Type B pancreatic cell (in vitro differentiated cells): ENCODE data around the gene PHKA2. TPM values are rescaled to one million over a fixed set of nuclear protein-coding genes. Genes with fewer than 3 reads are reported as not detected.
"Not testable (repeated sequence)": the region's sequence is repeated elsewhere in the genome, so short reads cannot be mapped to it uniquely, and the experiment has no call there.

ENCODE experiments used
- DNase-seq: peaks from one replicate; pipeline ENCODE4 v3.0.0; 2021; ENCODE audit warnings: mixed read lengths; ENCODE audit not compliant: unreplicated experiment; ENCODE audit errors: extremely low spot score
- H3K27ac Mint-ChIP-seq: 2 replicates; pipeline ENCODE4 v1.8.0; 2021; ENCODE audit warnings: mild to moderate bottlenecking, mixed read lengths
- H3K27me3 Mint-ChIP-seq: 2 replicates; pipeline ENCODE4 v1.8.0; 2021; ENCODE audit warnings: mixed read lengths
- H3K36me3 Mint-ChIP-seq: 2 replicates; pipeline ENCODE4 v1.8.0; 2021; ENCODE audit warnings: mixed read lengths
- H3K4me1 Mint-ChIP-seq: one replicate; pipeline ENCODE4 v1.8.0; 2021; ENCODE audit warnings: mixed read lengths; ENCODE audit not compliant: unreplicated experiment
- H3K4me3 Mint-ChIP-seq: 2 replicates; pipeline ENCODE4 v1.8.0; 2021; ENCODE audit warnings: mild to moderate bottlenecking, mixed read lengths
- H3K9me3 Mint-ChIP-seq: 2 replicates; pipeline ENCODE4 v1.8.0; 2021; ENCODE audit warnings: mixed read lengths
- CTCF ChIP-seq: fragments of 200-600 bp; sonication (generic); conservative IDR thresholded peaks from 2 replicates; pipeline ENCODE4 v1.5.0; 2021; ENCODE audit warnings: antibody characterized with exemption, mild to moderate bottlenecking
- total RNA-seq: library from RNA; stranded (reverse); gene quantifications from 2 replicates; pipeline ENCODE4 v1.2.1, GENCODE V29; 2021; ENCODE audit warnings: low replicate concordance

PHKA2 gene
- total RNA-seq, 1 donor from 2014 or later, result 55.7 TPM

- Mint-ChIP-seq H3K4me1 (peaks cover 7% of the 10 kb centered on the region), H3K4me3 (no peak overlapping the region), H3K36me3 (peaks cover 3% of the 10 kb centered on the region), H3K27me3 (no peaks in the 10 kb centered on the region), H3K9me3 (peaks cover 3% of the 10 kb centered on the region), H3K27ac (no peak overlapping the region)
- no peak for TF ChIP-seq CTCF
- no peak for DNase-seq
Measured at GRCh38 chrX:18864390-18864920, 119.5 kb downstream of the PHKA2 start.

- peaks cover 9% of the 10 kb centered on the region for H3K9me3 Mint-ChIP-seq
- peaks cover 7% of the 10 kb centered on the region for H3K4me1 Mint-ChIP-seq
Measured at GRCh38 chrX:18861511-18861910, 122.4 kb downstream of the PHKA2 start.

GRCh38 chrX:18856645-18856997 lies 127.3 kb downstream of the PHKA2 start:
- peaks cover 16% of the 10 kb centered on the region for H3K9me3 Mint-ChIP-seq
- H3K27me3 Mint-ChIP-seq, result no peaks in the 10 kb centered on the region
- TF ChIP-seq CTCF, result no peak
- H3K27ac Mint-ChIP-seq, result no peak overlapping the region
- no peaks in the 10 kb centered on the region for H3K36me3 Mint-ChIP-seq
- H3K4me1 Mint-ChIP-seq, result peaks cover 4% of the 10 kb centered on the region
- no peak overlapping the region for H3K4me3 Mint-ChIP-seq
- DNase-seq, result no peak

More at GRCh38 chrX:18861511-18861910, 122.4 kb downstream of the PHKA2 start:
- no peak overlapping the region for H3K27ac Mint-ChIP-seq
- no peak for DNase-seq
- no peak overlapping the region for H3K4me3 Mint-ChIP-seq
- no peak for TF ChIP-seq CTCF
- H3K36me3 Mint-ChIP-seq, result peaks cover 3% of the 10 kb centered on the region
- H3K27me3 Mint-ChIP-seq, result no peaks in the 10 kb centered on the region

- H3K4me3 Mint-ChIP-seq, result no peak overlapping the region
- H3K9me3 Mint-ChIP-seq, result peaks cover 18% of the 10 kb centered on the region
- no peaks in the 10 kb centered on the region for H3K36me3 Mint-ChIP-seq
- H3K4me1 Mint-ChIP-seq, result no peaks in the 10 kb centered on the region
- H3K27me3 Mint-ChIP-seq, result no peaks in the 10 kb centered on the region
- H3K27ac Mint-ChIP-seq, result no peak overlapping the region
- TF ChIP-seq CTCF, result no peak
- no peak for DNase-seq
Measured at GRCh38 chrX:18855919-18856644, 127.8 kb downstream of the PHKA2 start.

GRCh38 chrX:18847901-18848300 lies 136.0 kb downstream of the PHKA2 start:
- H3K4me3 Mint-ChIP-seq, H3K27me3 Mint-ChIP-seq, DNase-seq, H3K27ac Mint-ChIP-seq, H3K36me3 Mint-ChIP-seq, H3K4me1 Mint-ChIP-seq: not testable (repeated sequence)
- peaks cover 14% of the 10 kb centered on the region for H3K9me3 Mint-ChIP-seq

Other genes with a start within 250 kb of the PHKA2 start
- 2.4 and 3.4 TPM in 2 replicates for gene ADGRG2, start 138.4 kb upstream of the PHKA2 start, total RNA-seq